ENCODE data around the gene TTLL5.

- no peak for TF ChIP-seq EZH2 (IDR thresholded peaks at IDR 0.05; ENCODE audit: borderline replicate concordance, low read length)
- TF ChIP-seq, protein P1, sequence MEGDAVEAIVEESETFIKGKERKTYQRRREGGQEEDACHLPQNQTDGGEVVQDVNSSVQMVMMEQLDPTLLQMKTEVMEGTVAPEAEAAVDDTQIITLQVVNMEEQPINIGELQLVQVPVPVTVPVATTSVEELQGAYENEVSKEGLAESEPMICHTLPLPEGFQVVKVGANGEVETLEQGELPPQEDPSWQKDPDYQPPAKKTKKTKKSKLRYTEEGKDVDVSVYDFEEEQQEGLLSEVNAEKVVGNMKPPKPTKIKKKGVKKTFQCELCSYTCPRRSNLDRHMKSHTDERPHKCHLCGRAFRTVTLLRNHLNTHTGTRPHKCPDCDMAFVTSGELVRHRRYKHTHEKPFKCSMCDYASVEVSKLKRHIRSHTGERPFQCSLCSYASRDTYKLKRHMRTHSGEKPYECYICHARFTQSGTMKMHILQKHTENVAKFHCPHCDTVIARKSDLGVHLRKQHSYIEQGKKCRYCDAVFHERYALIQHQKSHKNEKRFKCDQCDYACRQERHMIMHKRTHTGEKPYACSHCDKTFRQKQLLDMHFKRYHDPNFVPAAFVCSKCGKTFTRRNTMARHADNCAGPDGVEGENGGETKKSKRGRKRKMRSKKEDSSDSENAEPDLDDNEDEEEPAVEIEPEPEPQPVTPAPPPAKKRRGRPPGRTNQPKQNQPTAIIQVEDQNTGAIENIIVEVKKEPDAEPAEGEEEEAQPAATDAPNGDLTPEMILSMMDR (conservative IDR thresholded peaks at IDR 0.05 in 1 of 2, IDR thresholded peaks at IDR 0.05 in 1 of 2; ENCODE audit: extremely low read depth in 1 of 2, insufficient read depth in 1 of 2, low read depth in 1 of 2, low read length in 2 of 2), result no peak
Observed at GRCh38 chr14:75927564-75928087, 266.6 kb downstream of the TTLL5 start.
